GM23248 (cell line): ENCODE data around the gene ATP6V1B1. TPM values are rescaled to one million over a fixed set of nuclear protein-coding genes. Genes with fewer than 3 reads are reported as not detected.

Experiments used
- DNase-seq: peaks from one replicate; pipeline ENCODE4 v3.0.0-alpha.2; 2015
- H2AFZ ChIP-seq: fragments of 200-600 bp; sonication (generic); 2 replicates; pipeline ENCODE4 v1.6.1; 2016; ENCODE audit warnings: antibody characterized with exemption
- H3F3A ChIP-seq: fragments of 200-600 bp; sonication (generic); 2 replicates; pipeline ENCODE4 v1.6.1; 2016; ENCODE audit warnings: mild to moderate bottlenecking, antibody characterized with exemption, mixed run types; ENCODE audit not compliant: insufficient read depth
- H3K27ac ChIP-seq: fragments of 200-600 bp; sonication (generic); 2 replicates; pipeline ENCODE4 v1.5.1; 2016; ENCODE audit warnings: mild to moderate bottlenecking
- H3K27me3 ChIP-seq: fragments of 200-600 bp; sonication (generic); replicated peaks from 2 replicates; pipeline ENCODE4 v1.6.1; 2016; ENCODE audit warnings: mild to moderate bottlenecking; ENCODE audit not compliant: insufficient read depth
- H3K36me3 ChIP-seq: fragments of 200-600 bp; sonication (generic); 2 replicates; pipeline ENCODE4 v1.6.1; 2016; ENCODE audit warnings: low read depth, mild to moderate bottlenecking
- H3K4me1 ChIP-seq: fragments of 200-600 bp; sonication (generic); 2 replicates; pipeline ENCODE4 v1.6.1; 2016; ENCODE audit warnings: mild to moderate bottlenecking; ENCODE audit not compliant: insufficient read depth
- H3K4me2 ChIP-seq: fragments of 200-600 bp; sonication (generic); one replicate; pipeline ENCODE4 v1.6.1; 2016; ENCODE audit warnings: mild to moderate bottlenecking; ENCODE audit not compliant: unreplicated experiment
- H3K4me3 ChIP-seq: fragments of 200-600 bp; sonication (generic); 2 replicates; pipeline ENCODE4 v1.5.1; 2016; ENCODE audit warnings: mild to moderate bottlenecking
- H3K79me2 ChIP-seq: fragments of 200-600 bp; sonication (generic); 2 replicates; pipeline ENCODE4 v1.6.1; 2016; ENCODE audit warnings: mild to moderate bottlenecking; ENCODE audit not compliant: insufficient read depth
- H3K9ac ChIP-seq: fragments of 200-600 bp; sonication (generic); 2 replicates; pipeline ENCODE4 v1.6.1; 2016; ENCODE audit warnings: mild to moderate bottlenecking
- H3K9me2 ChIP-seq: fragments of 200-600 bp; sonication (generic); 2 replicates; pipeline ENCODE4 v1.6.1; 2016; ENCODE audit warnings: mixed run types, mild to moderate bottlenecking, moderate library complexity; ENCODE audit not compliant: insufficient read depth
- H3K9me3 ChIP-seq: fragments of 200-600 bp; sonication (generic); one replicate; pipeline ENCODE4 v1.6.1; 2017; ENCODE audit warnings: low read depth
- H4K20me1 ChIP-seq: fragments of 200-600 bp; sonication (generic); 2 replicates; pipeline ENCODE4 v1.6.0; 2016; ENCODE audit not compliant: insufficient read depth
- EZH2 ChIP-seq: fragments of 200-600 bp; sonication (generic); IDR thresholded peaks from 2 replicates; pipeline ENCODE4 v1.6.1; 2018; ENCODE audit warnings: antibody characterized with exemption, mild to moderate bottlenecking; ENCODE audit not compliant: insufficient read depth, poor library complexity, severe bottlenecking
- EZH2phosphoT487 ChIP-seq: fragments of 200-600 bp; sonication (generic); IDR thresholded peaks from 2 replicates; pipeline ENCODE4 v1.6.1; 2018; ENCODE audit warnings: antibody characterized with exemption, moderate library complexity, mild to moderate bottlenecking, low read depth; ENCODE audit not compliant: insufficient read depth
- WGBS, 2 experiments: methylation state at CpG; one replicate each; pipeline ENCODE4 v1.1.6; 2015 to 2017; ENCODE audit warnings: low lambda C conversion rate in 2 of 2, low coverage in 1 of 2; ENCODE audit errors: missing lambda C conversion rate in 2 of 2; 5-methylcytosine and 5-hydroxymethylcytosine counted together
- in situ Hi-C: fragments of 300-500 bp; cut with MboI; formaldehyde crosslinking; loops from 2 replicates; pipeline ENCODE4 v1.15.0; 2020
- polyA plus RNA-seq: library from polyadenylated mRNA; unstranded; fragments of >200 nt; fragmentation: Nextera tagmentation; extraction: Ambion mirVana; gene quantifications from 2 replicates; pipeline ENCODE4 v1.2.1, GENCODE V29; 2016
- total RNA-seq: library from RNA; depleted of rRNA; stranded (reverse); fragments of >200 nt; shearing (Covaris generic); gene quantifications from 2 replicates; pipeline ENCODE4 v1.2.3, GENCODE V29; 2014

Gene ATP6V1B1
- total and polyA plus RNA-seq, 2 experiments from 2014 or later = 0.60 TPM; not detected in 1

DNA sequence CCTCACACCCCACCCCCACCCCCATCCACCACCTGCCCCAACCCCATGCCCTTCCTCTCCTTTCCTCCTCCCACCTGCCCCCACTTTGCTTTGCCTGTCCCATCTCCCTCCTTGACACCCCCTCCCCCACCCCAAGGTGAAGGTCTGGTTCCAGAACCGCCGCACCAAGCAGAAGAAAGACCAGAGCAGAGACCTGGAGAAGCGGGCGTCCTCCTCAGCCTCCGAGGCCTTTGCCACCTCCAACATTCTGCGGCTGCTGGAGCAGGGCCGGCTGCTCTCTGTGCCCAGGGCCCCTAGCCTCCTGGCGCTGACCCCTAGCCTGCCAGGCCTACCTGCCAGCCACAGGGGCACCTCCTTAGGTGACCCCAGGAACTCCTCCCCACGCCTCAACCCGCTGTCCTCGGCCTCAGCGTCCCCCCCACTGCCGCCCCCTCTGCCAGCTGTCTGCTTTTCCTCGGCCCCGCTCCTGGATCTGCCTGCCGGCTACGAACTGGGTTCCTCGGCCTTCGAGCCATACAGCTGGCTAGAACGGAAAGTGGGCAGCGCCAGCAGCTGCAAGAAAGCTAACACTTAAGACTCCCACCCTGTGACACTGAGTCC is 3.0 kb upstream of the ATP6V1B1 start:
- Histone ChIP-seq H3F3A (no peaks in the 10 kb centered on the region), H3K4me2 (no peak overlapping the region), H3K79me2 (no peaks in the 10 kb centered on the region), H3K27me3 (no peaks in the 10 kb centered on the region; the same call in 1 of the 2 replicates), H3K27ac (no peak overlapping the region), H3K9me3 (no peaks in the 10 kb centered on the region), H3K36me3 (no peaks in the 10 kb centered on the region), H3K9ac (no peak overlapping the region), H4K20me1 (no peaks in the 10 kb centered on the region), H2AFZ (no peak overlapping the region), H3K9me2 (no peaks in the 10 kb centered on the region), H3K4me3 (no peak overlapping the region), H3K4me1 (no peaks in the 10 kb centered on the region)
- TF ChIP-seq EZH2phosphoT487 = no peak
- TF ChIP-seq EZH2 = no peak
- in situ Hi-C loops = no loop called here
- no peak for DNase-seq
- 81% methylated on average over 17 to 21 of the region's 21 CpGs for WGBS, 2 experiments

- Histone ChIP-seq H3F3A (no peaks in the 10 kb centered on the region), H3K4me3 (no peak overlapping the region), H3K4me2 (no peak overlapping the region), H3K36me3 (no peaks in the 10 kb centered on the region), H3K27ac (no peak overlapping the region), H3K27me3 (no peaks in the 10 kb centered on the region; the same call in 1 of the 2 replicates), H3K79me2 (no peaks in the 10 kb centered on the region), H3K9me3 (no peaks in the 10 kb centered on the region), H3K9ac (no peak overlapping the region), H2AFZ (no peak overlapping the region), H3K9me2 (no peaks in the 10 kb centered on the region), H3K4me1 (no peaks in the 10 kb centered on the region), H4K20me1 (no peaks in the 10 kb centered on the region)
- in situ Hi-C loops = no loop called here
- WGBS, 2 experiments = 40 to 74% methylated on average over 1 of the region's 1 CpG
- TF ChIP-seq EZH2phosphoT487 = no peak
- DNase-seq = no peak
Observed at GRCh38 chr2:70934981-70935380, 719 bp upstream of the ATP6V1B1 start.

DNA sequence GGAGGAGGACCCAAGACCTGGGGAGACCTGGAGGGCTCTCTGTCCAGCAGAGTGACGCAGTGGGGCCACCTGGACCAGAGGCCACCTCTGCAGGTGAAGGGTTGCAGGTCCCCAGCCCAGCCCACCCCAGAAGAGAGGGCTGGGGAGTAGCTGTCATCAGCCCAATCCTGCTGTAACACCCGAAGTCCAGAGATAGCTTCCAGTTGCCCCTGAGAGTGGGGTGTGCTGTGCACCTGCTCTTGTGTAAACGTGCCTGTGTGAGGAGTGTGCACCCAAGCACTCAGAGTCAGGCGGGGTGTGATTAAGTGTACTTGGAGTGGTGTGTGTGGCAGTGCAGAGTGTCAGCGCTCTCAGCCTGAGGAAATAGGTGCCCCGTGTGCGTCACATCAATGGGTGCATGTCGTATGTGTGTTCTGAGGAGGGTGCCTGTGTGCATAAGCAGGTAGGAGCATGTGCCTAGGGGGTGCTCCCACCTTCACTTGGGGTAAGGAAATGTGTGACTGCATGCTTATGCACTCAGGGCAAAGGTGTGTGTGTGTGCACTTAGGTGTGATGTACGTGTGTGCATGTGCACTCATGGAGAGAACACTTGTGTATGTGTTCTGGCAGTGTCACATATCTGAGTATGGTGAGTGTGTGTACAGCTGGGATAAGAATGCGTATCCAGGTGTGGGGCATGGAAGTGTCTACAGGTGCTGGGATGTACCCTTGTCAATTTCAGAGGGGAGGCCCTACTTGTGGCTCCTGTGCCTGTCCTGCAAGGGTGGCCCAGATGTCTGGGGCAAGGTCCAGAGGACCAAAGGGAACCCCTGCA is 672 bp downstream of the ATP6V1B1 start:
- no peak overlapping the region for H3K4me2 ChIP-seq
- in situ Hi-C loops = no loop called here
- H4K20me1 ChIP-seq = no peaks in the 10 kb centered on the region

GRCh38 chr2:70936979-70937811 is 1.5 kb downstream of the ATP6V1B1 start:
- Histone ChIP-seq H3K4me1 (no peaks in the 10 kb centered on the region), H3K9me3 (no peaks in the 10 kb centered on the region), H3K27ac (no peak overlapping the region), H3K9ac (no peak overlapping the region), H3K79me2 (no peaks in the 10 kb centered on the region), H2AFZ (no peak overlapping the region), H3K27me3 (no peaks in the 10 kb centered on the region; the same call in 1 of the 2 replicates), H4K20me1 (no peaks in the 10 kb centered on the region), H3K36me3 (no peaks in the 10 kb centered on the region), H3K9me2 (no peaks in the 10 kb centered on the region), H3K4me3 (no peak overlapping the region), H3K4me2 (no peak overlapping the region), H3F3A (no peaks in the 10 kb centered on the region)
- no peak for DNase-seq
- TF ChIP-seq EZH2 (no peak), EZH2phosphoT487 (no peak)
- WGBS, 2 experiments = 37 to 46% methylated on average over 9 to 10 of the region's 10 CpGs
- in situ Hi-C loops = no loop called here

More for the DNA sequence above, 672 bp downstream of the ATP6V1B1 start:
- TF ChIP-seq EZH2 (no peak), EZH2phosphoT487 (no peak)
- Histone ChIP-seq H3K4me3 (no peak overlapping the region), H3K27me3 (no peaks in the 10 kb centered on the region; the same call in 1 of the 2 replicates), H3K9ac (no peak overlapping the region), H2AFZ (no peak overlapping the region), H3K9me3 (no peaks in the 10 kb centered on the region), H3K36me3 (no peaks in the 10 kb centered on the region), H3K9me2 (no peaks in the 10 kb centered on the region), H3K27ac (no peak overlapping the region), H3F3A (no peaks in the 10 kb centered on the region), H3K4me1 (no peaks in the 10 kb centered on the region), H3K79me2 (no peaks in the 10 kb centered on the region)
- WGBS, 2 experiments = 52 to 53% methylated on average over 9 to 10 of the region's 10 CpGs
- DNase-seq = no peak
